SK-N-SH (cell line): ENCODE measurements around the gene LPCAT1.

Experiments
- CTCF ChIP-seq: fragments of 200-600 bp; sonication (generic); IDR thresholded peaks from 2 replicates; pipeline ENCODE4 v1.6.1; 2017; ENCODE audit warnings: antibody characterized with exemption, mild to moderate bottlenecking, moderate library complexity
- FOXM1 ChIP-seq: IDR thresholded peaks from 2 replicates; pipeline ENCODE4 v1.4.0; 2012; ENCODE audit warnings: low read depth, mild to moderate bottlenecking
- GABPA ChIP-seq: IDR thresholded peaks from 2 replicates; pipeline ENCODE4 v1.4.0; 2012; ENCODE audit warnings: low read depth, mild to moderate bottlenecking
- JUND ChIP-seq: IDR thresholded peaks from 2 replicates; pipeline ENCODE4 v1.4.0; 2012
- RCOR1 ChIP-seq: fragments of 150-350 bp; IDR thresholded peaks from 2 replicates; pipeline ENCODE4 v1.6.1; 2017; ENCODE audit warnings: antibody characterized with exemption, low read length
- REST ChIP-seq: IDR thresholded peaks from 2 replicates; pipeline ENCODE4 v1.6.1; 2012; ENCODE audit warnings: mild to moderate bottlenecking, low read depth, low read length, moderate library complexity
- TEAD4 ChIP-seq: IDR thresholded peaks from 2 replicates; pipeline ENCODE4 v1.4.0; 2012; ENCODE audit warnings: mild to moderate bottlenecking, borderline replicate concordance; ENCODE audit not compliant: insufficient read depth
- USF2 ChIP-seq: fragments of 150-350 bp; IDR thresholded peaks from 2 replicates; pipeline ENCODE4 v1.6.1; 2017; ENCODE audit warnings: antibody characterized with exemption, low read length, low read depth, borderline replicate concordance

- TF ChIP-seq GABPA = no peak
- TF ChIP-seq FOXM1 = no peak
- no peak for TF ChIP-seq TEAD4
- TF ChIP-seq USF2 = no peak
- no peak for TF ChIP-seq CTCF
- no peak for TF ChIP-seq REST
- no peak for TF ChIP-seq JUND
- TF ChIP-seq RCOR1 = no peak
Measured at GRCh38 chr5:1557114-1557873, 33.5 kb upstream of the LPCAT1 start.
